Mammary epithelial cell (primary cell): ENCODE results near the gene ALPK3.

Experiments
- CTCF ChIP-seq, 2 donors: IDR thresholded peaks in 1 of 2; conservative IDR thresholded peaks in 1 of 2; 2 replicates each; pipeline ENCODE4 v1.5.1; 2011 to 2012; ENCODE audit warnings: inconsistent platforms in 2 of 2, low read length in 2 of 2, mild to moderate bottlenecking in 2 of 2, control low read depth in 1 of 2, low read depth in 1 of 2; ENCODE audit not compliant: insufficient read depth in 1 of 2; ENCODE audit errors: extremely low read depth in 1 of 2
- EZH2 ChIP-seq: IDR thresholded peaks from 2 replicates; pipeline ENCODE4 v1.6.1; 2012; ENCODE audit warnings: low read length, inconsistent platforms, borderline replicate concordance

- no peak for TF ChIP-seq EZH2
- TF ChIP-seq CTCF (conservative IDR thresholded peaks at IDR 0.05 in 1 of 2, IDR thresholded peaks at IDR 0.05 in 1 of 2; ENCODE audit: extremely low read depth in 1 of 2, insufficient read depth in 1 of 2, low read depth in 1 of 2, low read length in 2 of 2), result no peak
Observed at GRCh38 chr15:84910928-84911623, 93.9 kb downstream of the ALPK3 start.
